ENCODE measurements around the gene ITGA1. TPM values are rescaled to one million over a fixed set of nuclear protein-coding genes. Genes with fewer than 3 reads are reported as not detected.

The ITGA1 gene
- total RNA-seq, 1 donor from 2014 or later: 5.1 TPM

DNA sequence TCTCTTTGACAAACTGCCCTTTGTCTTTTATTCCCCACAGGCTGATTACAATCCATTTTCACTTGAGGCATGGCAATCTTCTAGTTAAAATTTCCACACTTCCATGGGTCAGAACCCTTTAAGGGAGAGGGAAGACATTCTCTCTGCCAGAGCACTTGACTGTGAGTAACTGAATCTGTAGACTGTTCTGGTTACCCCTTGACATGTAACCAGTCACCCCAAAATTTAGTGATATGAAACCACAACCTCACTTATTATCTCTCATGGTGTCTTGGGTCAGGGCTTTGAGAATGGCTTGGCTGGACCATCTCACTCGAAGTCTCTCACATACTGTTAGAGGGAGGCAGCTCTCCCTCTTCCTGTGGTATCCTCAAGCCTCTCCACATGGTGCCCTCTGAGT is 215.4 kb downstream of the ITGA1 start:
- ATAC-seq: no peak

DNA sequence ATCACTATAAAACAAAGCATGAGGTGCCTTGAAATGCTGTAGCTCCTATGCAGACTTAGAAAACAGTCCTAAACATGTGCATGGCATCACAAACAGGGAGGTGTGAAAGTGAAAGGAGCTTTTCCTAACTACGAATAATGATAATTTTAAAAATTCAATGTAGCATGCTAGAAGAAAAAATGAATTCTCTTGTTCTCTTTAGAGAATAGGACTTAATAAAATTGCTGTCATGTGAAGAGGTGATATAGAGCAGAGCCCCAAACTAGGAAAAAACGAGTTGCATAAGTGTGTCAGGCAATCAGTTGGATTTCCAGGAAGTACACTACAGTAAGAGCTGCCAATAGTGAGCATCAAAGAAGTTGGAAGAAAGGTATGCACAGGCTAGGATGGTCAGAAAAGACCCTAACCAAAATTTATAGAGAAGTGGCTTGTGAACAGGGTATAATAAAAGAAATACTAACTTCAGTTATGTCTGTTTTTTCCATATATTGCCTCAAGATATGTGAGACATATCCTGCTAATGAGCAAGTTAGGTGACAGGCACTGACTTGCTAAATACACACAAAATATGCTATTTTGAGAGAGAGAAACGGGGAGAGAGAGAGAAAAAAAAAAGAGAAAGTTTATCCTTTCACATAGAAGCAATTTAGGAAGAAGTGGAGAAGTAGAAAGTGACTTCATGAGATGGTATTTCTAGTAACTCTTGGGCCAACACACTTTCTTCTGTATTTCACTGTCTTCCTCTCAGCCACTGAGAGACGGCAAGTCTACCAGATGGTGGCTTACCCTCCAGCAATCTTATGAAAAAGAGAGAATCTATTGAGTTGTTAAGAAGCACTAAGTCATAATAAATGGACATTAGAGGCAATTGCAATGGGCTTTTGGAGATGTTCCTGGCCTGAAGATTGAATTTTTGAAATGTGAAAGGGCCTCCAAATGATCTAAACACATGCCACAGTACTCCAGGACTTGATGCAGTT is 219.5 kb downstream of the ITGA1 start:
- ATAC-seq: peak; percentile 15

DNA sequence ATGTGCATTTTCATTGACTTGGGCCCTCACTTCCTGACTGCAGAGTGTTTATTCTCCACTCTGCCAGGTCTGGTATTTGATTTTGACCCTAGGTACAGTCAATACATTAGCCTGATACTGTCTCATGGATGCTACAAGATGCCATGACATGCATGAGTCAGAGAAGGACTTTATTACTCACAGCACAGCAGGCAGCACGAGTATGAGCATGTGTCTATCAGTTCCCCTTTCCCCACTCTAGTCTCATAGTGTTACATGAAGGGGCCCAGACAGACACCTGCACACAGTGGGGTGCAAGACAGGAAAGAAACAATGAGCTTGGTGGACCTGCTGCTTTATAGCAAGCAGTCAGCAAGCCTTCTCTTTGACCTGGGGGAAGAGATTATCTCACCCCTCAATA is 221.0 kb downstream of the ITGA1 start:
- ATAC-seq: peak; percentile 84

Other genes starting within 250 kb of the ITGA1 start
- gene PELO, start within 50 bp of the ITGA1 start, total RNA-seq: 7.6 TPM
- 31.3 TPM for gene ITGA2, start 201.4 kb downstream of the ITGA1 start, total RNA-seq